Activated gamma-delta T cell treated with Interleukin-2 at 50 U/mL for 16 hours (primary cell): ENCODE data around the gene CHSY1.
"Not testable (repeated sequence)": the region's sequence is repeated elsewhere in the genome, so short reads cannot be mapped to it uniquely, and the experiment has no call there.

ENCODE experiments used
- DNase-seq: peaks from one replicate; pipeline ENCODE4 v3.0.0-alpha.2; 2020

CHSY1 gene, protein sequence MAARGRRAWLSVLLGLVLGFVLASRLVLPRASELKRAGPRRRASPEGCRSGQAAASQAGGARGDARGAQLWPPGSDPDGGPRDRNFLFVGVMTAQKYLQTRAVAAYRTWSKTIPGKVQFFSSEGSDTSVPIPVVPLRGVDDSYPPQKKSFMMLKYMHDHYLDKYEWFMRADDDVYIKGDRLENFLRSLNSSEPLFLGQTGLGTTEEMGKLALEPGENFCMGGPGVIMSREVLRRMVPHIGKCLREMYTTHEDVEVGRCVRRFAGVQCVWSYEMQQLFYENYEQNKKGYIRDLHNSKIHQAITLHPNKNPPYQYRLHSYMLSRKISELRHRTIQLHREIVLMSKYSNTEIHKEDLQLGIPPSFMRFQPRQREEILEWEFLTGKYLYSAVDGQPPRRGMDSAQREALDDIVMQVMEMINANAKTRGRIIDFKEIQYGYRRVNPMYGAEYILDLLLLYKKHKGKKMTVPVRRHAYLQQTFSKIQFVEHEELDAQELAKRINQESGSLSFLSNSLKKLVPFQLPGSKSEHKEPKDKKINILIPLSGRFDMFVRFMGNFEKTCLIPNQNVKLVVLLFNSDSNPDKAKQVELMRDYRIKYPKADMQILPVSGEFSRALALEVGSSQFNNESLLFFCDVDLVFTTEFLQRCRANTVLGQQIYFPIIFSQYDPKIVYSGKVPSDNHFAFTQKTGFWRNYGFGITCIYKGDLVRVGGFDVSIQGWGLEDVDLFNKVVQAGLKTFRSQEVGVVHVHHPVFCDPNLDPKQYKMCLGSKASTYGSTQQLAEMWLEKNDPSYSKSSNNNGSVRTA

DNA sequence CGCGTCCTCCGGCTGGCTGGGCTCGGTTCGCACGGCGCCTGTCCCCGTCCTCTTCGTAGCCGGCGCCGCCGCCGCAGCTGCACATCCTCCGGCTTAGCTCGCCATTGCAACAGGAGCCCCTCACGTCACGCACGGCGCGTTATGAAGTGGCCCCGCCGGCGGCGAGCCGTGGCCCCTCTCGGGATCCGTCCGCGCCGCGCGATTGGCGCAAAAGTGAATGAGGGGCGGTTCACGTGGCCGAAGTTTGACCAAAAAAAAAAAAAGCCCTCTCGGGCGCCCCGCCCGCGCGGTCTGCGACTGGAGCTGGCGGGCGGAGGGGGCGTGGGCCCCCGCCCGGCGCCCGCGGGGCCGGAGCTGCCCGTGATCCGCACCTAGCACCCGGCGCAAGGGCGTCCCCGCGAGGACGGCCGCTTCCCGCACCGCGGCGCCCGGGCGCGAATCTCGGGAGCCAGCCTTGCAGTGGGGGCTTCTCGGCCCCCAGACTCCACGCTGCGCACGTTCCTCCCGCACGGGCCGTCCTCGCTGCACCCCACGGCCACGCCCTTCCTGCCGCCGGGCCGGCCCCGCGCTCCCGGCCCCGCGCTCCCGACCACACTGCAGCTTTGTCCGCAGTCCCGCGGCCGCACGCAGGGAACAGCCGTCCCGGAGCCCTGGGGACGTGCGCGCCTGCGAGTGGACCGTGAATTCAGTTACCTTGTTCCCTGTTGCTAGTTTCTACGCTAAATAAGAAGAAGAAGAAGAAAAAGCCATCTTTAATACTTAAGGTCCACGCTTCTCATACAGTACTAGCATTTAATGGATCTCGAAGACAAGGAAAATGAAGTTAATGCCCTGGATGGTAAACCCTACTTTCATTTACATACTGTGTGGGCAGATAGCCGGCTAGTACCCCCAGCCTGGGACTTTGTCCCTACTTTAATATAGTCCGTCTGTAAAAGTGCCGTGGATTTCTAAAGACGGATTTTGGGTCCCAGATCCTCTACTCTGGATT lies at the start of gene CHSY1:
TSS of gene CHSY1 (minus strand) at position 219 of the 991 bp plus-strand sequence. CDS start 592 bp downstream, outside the sequence.
- peak; percentile 84 for DNase-seq

DNA sequence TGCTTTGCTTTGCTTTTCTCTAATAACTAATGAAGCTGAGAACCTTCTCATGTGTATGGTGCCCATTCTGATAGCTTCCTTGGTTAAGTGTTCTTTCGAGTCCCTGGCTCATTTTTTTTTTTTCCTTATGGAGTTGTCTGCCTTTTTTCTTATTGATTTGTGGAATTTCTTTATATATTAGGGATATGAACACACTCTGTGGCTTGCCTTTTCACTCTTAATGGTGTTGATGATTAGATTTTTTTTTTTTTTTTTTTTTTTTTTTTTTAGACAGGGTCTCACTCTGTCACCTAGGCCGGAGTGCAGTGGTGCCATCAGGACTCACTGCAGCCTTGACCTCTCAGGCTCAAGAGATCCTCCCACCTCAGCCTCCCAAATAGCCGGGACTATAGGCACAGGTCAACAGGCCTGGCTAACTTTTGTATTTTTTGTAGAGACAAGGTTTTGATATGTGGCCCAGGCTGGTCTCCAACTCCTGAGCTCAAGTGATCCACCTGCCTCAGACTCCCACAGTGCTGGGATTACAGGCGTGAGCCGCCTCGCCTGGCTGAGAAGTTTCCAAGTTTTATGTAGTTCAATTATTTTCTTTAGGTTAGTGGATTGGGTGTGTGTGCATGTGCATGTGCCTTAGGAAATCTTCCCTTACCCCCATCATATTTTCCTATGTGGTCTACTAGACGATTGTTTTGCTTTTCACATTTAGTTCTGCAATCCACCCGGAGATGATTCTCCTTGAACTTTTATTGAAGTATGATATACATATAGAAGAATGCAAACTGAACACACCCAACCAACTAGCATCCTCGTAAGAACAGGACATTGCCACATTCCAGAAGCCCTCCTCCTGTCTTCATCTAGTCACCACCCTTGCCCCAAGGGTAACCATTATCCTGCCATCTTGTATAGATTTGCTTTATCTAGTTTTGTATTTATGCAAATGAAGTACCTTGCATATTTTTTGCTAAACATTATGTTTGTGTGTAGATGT lies 44.9 kb upstream of the CHSY1 start:
- no peak for DNase-seq

DNA sequence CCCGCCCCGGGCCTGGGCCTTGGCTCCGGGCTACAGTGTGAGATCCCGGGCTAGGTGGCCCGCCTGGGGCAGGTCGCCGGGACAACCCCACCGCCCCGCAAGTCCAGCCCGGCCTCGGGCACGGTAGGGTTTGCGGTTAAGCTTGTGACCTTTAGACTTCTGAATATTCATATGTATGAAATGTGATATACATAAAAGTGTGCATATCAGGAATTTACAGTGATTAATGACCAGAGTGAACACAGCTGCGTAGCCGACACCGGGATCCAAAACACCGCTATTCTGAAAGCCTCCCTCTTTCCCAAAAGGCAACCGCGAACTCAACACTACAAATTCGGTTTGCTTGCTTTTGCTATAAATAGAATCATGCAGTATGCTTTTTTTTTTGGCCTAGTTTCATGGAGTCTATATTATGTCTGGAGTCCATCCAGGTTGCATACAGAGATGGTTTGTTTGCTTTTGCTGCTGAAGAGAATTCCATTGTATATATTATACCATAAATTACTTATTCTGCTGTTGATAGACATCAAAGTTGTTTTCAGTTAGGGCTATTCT lies 43.8 kb upstream of the CHSY1 start:
- no peak for DNase-seq

DNA sequence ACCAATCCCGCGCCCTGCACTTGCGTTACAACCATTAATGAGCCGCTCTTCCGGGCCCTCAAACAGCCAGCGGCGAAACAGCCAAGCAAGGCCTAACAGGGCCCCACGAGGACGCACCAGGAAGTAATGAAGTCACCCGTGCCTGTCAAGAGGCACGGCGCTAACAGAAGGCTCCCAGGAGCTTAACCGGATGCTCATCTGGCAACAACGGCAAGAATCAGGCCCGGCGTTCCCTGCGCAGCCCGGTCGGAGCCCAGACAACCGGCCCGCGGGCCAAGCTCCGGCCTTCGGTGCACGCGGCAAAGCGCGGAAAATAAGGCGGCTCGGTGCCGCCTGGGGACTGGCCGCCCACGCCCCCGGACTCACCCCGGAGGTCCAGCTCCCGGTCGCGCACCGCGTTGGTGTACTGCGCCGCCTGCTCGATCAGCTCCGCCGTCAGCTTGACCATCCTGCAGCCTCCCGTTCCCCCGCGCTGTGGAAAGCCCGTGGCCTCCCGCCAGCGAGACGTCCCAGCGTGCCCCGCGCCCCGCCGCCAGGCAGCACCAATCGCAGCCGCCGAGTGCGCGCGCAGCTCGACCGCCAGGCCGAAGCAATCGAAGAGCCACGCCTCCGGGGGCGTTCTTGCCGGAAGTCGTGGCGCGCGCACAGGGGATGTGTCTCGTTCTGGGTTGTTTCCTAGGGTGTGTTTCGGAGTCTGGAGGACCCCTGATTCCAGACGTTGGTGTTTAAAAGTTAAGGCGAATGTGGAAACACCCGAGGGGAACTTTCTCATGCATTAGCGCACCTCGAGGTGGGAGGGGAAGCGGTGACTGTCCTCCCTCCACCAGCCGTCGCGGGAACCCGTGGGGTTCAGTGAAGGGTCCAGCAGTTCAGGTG lies 43.1 kb upstream of the CHSY1 start, which contains the start of gene SNRPA1:
TSS of gene SNRPA1 (minus strand) at position 518 of the 876 bp plus-strand sequence. CDS start at position 448, 70 bp downstream.
- peak; percentile 97 for DNase-seq

DNA sequence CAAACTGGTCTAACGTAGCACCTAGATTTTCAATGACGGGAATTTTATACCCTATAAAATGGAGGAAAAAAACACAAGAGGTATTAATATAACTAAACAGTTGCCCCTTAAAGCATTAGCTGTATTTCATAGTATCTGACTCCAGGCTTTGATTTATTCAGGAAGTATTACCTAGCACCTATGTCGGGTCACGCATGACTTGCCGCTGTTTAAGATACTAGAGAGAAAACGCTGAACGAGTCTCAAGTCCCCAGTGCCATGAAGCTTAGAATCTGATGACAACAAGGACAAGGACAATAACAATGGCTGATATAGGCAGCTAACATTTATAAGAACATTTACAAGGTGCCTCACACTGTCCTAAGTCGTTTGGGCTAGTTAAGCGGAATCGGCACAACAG lies 41.3 kb upstream of the CHSY1 start:
- DNase-seq = no peak

DNA sequence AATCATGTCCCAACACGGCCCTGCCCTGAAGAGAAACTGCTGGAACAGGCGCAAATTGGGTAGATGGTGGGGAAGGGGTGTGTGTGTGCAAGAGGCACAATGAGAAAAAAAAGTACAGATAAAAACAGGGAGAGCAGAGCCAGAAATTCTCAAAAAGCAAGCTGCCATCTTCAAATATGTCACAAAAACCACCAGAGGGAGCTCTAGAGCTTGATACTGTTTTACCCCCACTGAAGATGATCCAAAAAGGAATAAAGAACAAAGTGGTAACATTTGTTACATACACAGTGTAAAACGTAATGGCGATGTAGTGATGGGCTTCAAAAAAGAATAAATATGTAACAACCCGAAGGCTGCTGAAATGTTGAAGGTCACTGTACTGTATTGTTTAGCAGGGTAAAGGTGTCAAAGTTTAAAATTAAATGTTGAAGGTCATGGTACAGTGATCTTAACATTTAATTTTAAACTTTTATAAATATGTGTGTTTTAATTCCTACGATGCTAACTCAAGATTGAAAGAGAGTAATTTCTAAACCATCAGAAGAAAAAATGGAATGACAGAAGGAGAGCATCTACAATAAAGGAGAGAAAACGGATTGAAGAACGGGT lies 37.2 kb upstream of the CHSY1 start:
- DNase-seq = no peak

DNA sequence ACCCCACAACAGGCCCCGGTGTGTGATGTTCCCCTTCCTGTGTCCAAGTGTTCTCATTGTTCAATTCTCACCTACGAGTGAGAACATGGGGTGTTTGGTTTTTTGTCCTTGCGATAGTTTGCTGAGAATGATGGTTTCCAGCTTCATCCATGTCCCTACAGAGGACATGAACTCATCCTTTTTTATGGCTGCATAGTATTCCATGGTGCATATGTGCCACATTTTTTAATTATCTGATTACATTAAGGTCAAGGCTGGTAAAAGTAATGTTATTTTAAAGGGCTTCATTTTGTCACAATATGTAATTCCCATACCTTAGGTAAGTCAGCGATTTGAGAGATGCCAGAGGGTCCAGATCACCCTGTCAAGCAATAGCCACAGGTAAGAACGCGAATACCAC lies 35.5 kb upstream of the CHSY1 start:
- DNase-seq = not testable (repeated sequence)

DNA sequence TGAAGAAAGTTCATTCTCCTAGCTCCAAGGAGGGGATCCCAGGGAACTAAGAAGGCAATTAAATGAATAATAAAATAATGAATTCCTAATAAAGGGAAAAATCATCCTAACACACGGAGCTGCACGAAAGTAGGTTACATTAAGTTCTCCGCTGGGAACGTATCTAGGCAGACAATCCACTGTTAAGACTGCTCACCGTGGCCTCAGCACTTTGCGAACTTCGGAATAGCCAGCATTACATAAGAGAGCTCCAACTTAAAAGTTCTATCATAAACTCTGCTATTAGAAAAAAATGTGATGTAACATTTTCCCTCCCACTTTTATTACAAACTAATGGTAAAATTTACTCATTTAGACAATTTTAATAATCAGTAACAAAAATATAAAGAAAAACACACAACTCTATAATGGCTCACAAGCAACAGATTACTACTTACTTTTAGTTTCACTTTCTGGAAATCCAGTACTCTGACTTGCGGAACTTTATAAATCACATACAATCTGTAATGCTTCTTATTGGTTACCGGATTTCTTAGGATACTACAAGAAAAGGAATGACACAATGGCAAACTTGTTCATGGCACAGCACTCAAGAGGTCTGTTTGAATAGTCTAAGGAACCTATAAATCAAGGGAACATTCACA lies 34.7 kb upstream of the CHSY1 start:
- no peak for DNase-seq

DNA sequence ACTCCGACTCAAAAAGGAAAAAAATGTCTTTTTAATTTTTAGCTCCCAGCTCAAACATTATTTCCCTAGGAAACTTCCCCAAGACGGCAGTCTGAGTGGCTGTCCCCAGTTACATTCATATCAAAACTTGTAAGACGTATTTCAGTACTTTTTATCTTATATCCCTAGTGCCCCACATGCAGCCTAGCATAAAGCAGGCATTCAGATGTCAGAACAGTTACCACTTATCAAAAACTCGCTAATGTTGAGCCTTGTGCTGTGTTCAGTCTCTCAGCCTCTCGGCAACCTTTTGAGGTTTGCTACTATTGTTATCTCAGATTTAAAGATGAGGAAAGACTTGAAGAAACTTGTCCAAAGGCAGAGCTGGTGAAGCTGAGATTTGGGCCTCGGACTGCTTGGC lies 32.1 kb upstream of the CHSY1 start:
- DNase-seq = no peak

DNA sequence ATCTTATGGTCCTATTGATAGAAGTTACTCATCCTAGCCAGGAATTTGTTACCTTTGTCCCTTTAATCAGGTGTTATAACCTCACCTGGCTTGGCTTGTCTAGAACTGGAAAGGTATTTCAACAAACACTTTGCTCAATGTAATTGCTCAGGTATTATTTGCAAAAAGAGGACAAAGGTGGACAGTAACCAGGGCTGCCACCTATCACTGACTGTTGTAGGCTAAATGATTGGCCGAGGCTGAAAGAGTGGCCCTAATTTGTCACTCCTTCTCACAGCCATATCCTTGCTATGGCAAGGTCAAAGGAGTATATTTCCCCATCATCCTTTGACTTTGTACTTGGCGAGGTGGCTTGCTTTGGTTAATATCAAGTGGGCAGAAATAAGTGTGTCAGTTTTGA lies 28.2 kb upstream of the CHSY1 start:
- no peak for DNase-seq

DNA sequence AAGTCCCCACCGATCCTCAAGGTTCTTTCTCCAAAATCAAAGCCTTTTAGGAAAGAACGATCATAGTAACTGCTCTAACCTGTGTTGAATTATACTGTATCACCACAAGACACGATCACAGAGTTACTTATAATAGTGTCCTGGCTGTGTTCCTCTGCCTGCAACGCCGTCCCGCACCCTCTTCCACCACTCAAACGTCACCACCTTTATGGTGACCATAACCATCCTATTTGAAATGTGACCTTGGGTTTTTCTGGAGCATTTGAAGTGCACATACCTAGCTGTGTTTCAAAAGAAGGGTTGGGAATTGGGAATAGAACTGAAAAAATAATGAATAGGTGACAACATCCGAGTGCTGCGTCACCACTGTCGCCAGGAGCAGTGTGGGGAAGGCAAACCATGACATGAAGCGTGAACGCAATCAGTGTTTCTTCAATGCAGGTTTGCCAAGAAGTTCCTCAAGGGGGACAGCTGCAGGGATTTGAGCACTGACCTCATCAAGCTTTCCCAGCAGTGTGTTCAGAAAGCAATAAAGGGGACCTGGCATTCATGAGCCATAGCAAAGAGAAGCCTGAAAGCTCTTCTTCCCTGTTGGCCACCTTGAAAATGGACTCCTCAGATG lies 26.2 kb upstream of the CHSY1 start:
- DNase-seq = no peak

DNA sequence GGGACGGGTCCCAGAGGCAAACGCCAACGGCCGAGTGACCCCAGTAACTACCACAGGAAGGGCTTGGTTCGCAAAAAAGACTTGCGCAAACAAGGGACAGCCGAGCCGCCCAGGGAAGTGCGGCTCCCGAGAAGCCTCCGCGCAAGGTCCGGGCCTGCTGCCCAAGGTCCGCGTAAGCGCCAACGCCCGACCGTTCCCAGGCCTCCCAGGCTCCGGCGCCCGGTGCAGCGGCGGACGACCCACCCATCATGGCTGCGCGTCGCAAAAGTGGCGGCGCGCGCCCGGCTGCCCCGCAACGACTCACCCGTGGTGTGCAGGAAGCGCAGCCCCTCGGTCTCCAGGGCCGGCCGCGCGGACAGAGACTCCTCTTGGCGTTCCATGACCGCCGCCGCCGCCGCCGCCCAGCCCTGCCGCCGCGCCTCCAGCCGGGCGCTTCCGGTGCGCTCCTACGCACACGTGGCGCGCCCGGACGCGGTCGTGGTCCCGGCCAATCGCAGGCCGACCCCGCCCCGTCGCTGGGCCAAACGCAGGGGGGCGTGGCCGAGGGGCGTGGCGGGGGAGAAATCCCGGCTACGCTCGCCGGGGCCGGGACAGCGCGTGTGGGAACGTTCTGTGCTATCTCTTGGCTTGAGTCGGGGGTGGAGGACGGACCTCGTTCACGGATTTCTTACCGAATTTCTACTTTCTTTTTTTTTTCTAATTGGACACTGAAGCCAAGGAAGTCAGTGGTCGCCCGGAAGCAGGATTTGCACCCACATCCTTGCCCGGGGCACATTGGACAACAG lies 25.4 kb upstream of the CHSY1 start, which contains the start of gene SELENOS:
TSS of gene SELENOS (minus strand) at position 448 of the 785 bp plus-strand sequence. CDS start at position 380, 68 bp downstream.
- DNase-seq = peak; percentile 88

DNA sequence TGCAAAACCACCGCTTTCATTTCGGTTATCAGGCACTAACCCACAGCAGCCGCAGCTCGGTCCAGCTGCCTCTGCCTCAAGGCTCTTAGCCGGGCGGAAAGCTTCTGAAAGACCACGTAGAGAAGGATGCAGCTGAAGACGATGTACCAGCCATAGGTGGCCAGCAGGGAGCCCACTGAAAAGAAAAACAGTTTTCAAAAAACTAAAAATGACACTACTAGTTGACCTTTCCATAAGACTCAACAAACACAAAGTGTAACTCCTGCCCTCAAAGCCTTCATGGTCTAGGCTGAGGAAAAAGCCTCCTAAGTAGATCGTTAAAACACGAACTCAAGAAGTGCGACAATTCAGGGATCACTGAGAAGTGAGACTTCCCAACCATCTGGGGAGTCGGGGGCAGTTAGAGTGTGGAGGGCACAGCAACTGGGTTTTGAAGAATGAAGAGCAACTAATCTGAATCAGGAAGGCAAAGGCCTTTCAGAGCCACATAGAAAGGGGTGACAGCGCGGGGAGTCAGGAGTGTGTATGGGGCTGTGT lies 24.7 kb upstream of the CHSY1 start:
- DNase-seq = no peak

DNA sequence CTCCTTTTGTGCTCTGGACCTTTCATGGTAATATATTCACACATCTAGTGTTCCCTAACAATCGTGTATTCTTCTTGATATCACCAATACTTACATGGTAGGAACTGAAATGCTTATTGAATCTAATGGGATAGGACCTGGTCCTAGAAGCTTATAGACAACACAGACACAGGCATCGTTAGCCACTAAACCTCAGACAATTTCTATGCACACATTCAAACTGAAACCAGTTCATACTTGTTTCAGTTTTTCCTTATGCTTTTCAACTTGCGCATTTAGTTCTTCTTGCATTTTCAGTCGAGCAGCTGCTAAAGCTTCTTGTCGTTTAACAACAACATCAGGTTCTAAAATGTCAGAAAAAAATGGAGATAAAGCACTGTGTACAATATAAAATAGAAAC lies 23.2 kb upstream of the CHSY1 start:
- DNase-seq = no peak

DNA sequence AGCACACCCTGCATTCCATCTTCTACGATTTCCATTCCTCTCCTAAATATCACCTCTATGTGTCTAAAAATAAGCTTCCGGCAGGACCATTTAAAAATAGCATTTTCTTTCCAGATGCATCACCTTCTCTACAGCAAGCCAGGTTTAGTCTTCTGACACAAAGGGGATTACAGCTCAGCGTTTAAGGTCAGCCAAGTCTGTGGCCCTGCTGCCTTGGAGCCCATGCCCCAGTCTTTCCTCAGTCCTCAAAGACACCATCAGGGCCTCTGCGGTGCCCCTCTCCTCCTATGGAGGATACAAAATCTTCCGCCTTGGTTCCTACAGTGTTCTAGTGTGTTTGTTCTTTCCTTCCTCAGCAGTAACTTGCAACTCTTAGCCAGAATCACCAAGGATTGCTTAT lies 21.7 kb upstream of the CHSY1 start:
- no peak for DNase-seq

DNA sequence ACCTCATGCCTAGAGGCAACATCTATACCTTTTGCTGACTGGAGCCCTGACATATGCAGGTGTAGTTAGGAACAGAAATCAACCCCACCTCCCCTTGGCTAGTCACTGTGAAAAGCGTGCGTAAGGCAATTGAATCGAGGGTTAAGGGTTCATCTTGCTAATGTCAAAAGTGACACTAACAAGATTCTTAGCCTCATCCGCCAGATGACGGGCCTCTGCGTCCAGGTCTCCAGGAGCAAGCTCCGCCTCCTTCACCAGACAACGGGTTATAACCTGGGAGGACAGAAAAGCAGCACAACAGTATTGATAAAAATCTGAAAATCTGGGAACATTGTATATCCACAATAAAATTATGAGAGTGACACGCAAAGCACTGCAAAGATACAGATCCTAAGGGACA lies 20.7 kb upstream of the CHSY1 start:
- no peak for DNase-seq

DNA sequence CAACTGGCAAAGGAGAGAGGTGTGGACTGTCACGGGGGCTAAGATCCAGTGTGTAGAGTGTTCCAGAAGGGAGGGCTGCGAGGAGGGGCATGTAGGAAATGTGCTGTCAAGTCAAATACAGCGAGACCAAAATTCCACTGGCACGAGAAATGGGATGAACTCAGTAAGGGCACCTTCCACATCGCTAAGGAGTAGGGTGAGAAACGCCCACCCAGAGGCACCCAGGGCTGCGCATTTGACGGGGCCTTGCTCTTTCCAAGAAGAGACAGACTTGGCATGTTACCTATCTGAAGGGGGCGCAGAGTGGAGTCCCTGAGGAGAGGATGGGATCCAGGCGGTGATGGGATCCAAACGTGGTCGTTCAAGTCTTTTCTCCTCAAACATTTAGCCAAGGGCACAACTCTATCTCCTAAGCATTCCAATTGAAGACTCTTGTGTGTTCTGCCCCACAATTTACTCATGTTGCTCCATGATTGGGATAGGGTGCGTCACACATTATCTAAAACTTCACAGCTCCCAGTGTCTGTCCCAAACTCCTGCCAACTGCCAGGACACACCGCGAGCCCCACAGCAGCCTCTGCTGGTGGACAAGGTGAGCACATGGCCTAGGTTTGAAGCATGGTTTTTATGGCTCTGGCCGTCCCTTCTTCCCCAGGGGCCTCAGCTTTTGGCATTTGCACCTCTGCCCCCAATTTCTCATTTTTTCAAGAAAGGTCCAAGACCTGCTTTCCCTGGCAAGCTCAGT lies 17.8 kb upstream of the CHSY1 start:
- DNase-seq = no peak
